ENCODE measurements around the gene UNC5A.

- TF ChIP-seq CTCF (IDR thresholded peaks at IDR 0.05), result no peak
- no peak for TF ChIP-seq POLR2A (IDR thresholded peaks at IDR 0.05)
- no peak for TF ChIP-seq EP300 (IDR thresholded peaks at IDR 0.05)
These were observed 3.9 kb downstream of the UNC5A start for GRCh38 chr5:176814313-176814685.
